H1 (cell line): ENCODE data around the gene TMEM144. TPM values are rescaled to one million over a fixed set of nuclear protein-coding genes. Genes with fewer than 3 reads are reported as not detected.

Experiments
- CHD7 ChIP-seq: fragments of 300-600 bp; sonication (generic); IDR thresholded peaks from 2 replicates; pipeline ENCODE4 v1.7.1; 2012; ENCODE audit warnings: low read length, moderate library complexity, mild to moderate bottlenecking, inconsistent platforms; ENCODE audit not compliant: insufficient replicate concordance
- polyA plus RNA-seq, 7 experiments: library from polyadenylated mRNA; depleted of rRNA in 3 of 7; stranded (reverse) in 5 of 7; unstranded in 2 of 7; fragments of >200 nt in 5 of 7; fragments of 200-250 nt in 2 of 7; gene quantifications; 1 replicate in 5 of 7; 2 replicates in 1 of 7; 4 replicates in 1 of 7; pipeline versions ENCODE4 v1.2.1 to v1.2.3, GENCODE V29; 2011 to 2013; ENCODE audit warnings: missing spikeins in 2 of 7, mixed read lengths in 2 of 7
- total RNA-seq: library from RNA; stranded (reverse); fragmentation: NEBNext Ultra II Directional; extraction: Animal tissue kit (Norgen Biotek cat#: 25700); gene quantifications from 2 replicates; pipeline ENCODE4 v1.2.1, GENCODE V29; 2021

Gene TMEM144
- total and polyA plus RNA-seq, 2 of the 8 experiments (the other 6 are each of a cell fraction or from before 2014, with no cell fraction given): 1.9 to 2.6 TPM

DNA sequence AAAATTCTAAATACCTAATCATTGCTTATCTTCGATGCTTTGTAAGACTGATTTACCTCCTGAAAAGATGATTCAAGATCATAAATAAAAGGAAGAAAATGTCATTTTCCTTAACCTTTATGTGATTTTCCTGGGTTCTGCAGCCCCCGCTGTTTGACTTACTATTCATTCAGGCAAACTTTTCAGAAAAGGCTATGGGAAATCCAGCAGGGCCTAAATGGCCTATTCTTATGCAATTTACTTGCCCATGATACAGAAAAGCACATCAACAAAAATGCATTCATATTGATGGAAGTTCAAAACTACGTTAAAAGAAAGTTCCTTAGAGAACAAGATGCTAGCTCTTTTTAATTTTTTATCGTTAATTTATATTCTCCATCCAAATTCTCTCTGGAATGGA, 51.2 kb downstream of the TMEM144 start (continued):
- peak; percentile 44 for TF ChIP-seq CHD7
